ENCODE data around the gene LIG4.
A peak's percentile ranks its signal among the peaks of the same experiment; 100 is the strongest.

- TF ChIP-seq, protein P1, sequence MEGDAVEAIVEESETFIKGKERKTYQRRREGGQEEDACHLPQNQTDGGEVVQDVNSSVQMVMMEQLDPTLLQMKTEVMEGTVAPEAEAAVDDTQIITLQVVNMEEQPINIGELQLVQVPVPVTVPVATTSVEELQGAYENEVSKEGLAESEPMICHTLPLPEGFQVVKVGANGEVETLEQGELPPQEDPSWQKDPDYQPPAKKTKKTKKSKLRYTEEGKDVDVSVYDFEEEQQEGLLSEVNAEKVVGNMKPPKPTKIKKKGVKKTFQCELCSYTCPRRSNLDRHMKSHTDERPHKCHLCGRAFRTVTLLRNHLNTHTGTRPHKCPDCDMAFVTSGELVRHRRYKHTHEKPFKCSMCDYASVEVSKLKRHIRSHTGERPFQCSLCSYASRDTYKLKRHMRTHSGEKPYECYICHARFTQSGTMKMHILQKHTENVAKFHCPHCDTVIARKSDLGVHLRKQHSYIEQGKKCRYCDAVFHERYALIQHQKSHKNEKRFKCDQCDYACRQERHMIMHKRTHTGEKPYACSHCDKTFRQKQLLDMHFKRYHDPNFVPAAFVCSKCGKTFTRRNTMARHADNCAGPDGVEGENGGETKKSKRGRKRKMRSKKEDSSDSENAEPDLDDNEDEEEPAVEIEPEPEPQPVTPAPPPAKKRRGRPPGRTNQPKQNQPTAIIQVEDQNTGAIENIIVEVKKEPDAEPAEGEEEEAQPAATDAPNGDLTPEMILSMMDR (IDR thresholded peaks at IDR 0.05; ENCODE audit: low read depth, low read length, missing input control), result no peak
- TF ChIP-seq, protein P2, sequence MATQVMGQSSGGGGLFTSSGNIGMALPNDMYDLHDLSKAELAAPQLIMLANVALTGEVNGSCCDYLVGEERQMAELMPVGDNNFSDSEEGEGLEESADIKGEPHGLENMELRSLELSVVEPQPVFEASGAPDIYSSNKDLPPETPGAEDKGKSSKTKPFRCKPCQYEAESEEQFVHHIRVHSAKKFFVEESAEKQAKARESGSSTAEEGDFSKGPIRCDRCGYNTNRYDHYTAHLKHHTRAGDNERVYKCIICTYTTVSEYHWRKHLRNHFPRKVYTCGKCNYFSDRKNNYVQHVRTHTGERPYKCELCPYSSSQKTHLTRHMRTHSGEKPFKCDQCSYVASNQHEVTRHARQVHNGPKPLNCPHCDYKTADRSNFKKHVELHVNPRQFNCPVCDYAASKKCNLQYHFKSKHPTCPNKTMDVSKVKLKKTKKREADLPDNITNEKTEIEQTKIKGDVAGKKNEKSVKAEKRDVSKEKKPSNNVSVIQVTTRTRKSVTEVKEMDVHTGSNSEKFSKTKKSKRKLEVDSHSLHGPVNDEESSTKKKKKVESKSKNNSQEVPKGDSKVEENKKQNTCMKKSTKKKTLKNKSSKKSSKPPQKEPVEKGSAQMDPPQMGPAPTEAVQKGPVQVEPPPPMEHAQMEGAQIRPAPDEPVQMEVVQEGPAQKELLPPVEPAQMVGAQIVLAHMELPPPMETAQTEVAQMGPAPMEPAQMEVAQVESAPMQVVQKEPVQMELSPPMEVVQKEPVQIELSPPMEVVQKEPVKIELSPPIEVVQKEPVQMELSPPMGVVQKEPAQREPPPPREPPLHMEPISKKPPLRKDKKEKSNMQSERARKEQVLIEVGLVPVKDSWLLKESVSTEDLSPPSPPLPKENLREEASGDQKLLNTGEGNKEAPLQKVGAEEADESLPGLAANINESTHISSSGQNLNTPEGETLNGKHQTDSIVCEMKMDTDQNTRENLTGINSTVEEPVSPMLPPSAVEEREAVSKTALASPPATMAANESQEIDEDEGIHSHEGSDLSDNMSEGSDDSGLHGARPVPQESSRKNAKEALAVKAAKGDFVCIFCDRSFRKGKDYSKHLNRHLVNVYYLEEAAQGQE (IDR thresholded peaks at IDR 0.05), result no peak
- no peak for TF ChIP-seq GABPA (IDR thresholded peaks at IDR 0.05 in 1 of 2, conservative IDR thresholded peaks at IDR 0.05 in 1 of 2)
- TF ChIP-seq, protein P3, sequence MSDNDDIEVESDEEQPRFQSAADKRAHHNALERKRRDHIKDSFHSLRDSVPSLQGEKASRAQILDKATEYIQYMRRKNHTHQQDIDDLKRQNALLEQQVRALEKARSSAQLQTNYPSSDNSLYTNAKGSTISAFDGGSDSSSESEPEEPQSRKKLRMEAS (IDR thresholded peaks at IDR 0.05), result no peak
- peak in 1 of 2 donors; percentile 27 for TF ChIP-seq RAD21 (IDR thresholded peaks at IDR 0.05)
- TF ChIP-seq EGR1 (IDR thresholded peaks at IDR 0.05; ENCODE audit: low read depth in 2 of 2), result no peak
- no peak for TF ChIP-seq ATF3 (IDR thresholded peaks at IDR 0.05)
- TF ChIP-seq TAF1 (conservative IDR thresholded peaks at IDR 0.05), result no peak
- TF ChIP-seq YY1 (IDR thresholded peaks at IDR 0.05), result no peak
- no peak for TF ChIP-seq JUND (IDR thresholded peaks at IDR 0.05)
- TF ChIP-seq SP1 (IDR thresholded peaks at IDR 0.05), result no peak
- no peak for TF ChIP-seq RXRA (IDR thresholded peaks at IDR 0.05)
These were observed 4.7 kb upstream of the LIG4 start for GRCh38 chr13:108220041-108220440.
